Transverse colon (tissue), 4 donors: ENCODE measurements around the gene SART1. TPM values are rescaled to one million over a fixed set of nuclear protein-coding genes. Genes with fewer than 3 reads are reported as not detected.

ENCODE experiments used
- DNase-seq: peaks from one replicate; pipeline ENCODE4 v3.0.0-alpha.2; 2019
- H3K27ac ChIP-seq, 4 donors: fragments of 200-600 bp; sonication (generic); 2 replicates each; pipeline ENCODE4 v1.5.1; 2016 to 2018; ENCODE audit warnings: inconsistent platforms in 4 of 4
- H3K27me3 ChIP-seq: fragments of 200-600 bp; sonication (generic); 2 replicates; pipeline ENCODE4 v1.5.1; 2017; ENCODE audit warnings: inconsistent platforms
- H3K36me3 ChIP-seq, 4 donors: fragments of 200-600 bp; sonication (generic); 2 replicates each; pipeline ENCODE4 v1.5.1; 2017 to 2019; ENCODE audit warnings: inconsistent platforms in 4 of 4
- H3K4me1 ChIP-seq, 4 donors: fragments of 200-600 bp; sonication (generic); 2 replicates each; pipeline ENCODE4 v1.5.1; 2017 to 2020; ENCODE audit warnings: inconsistent platforms in 4 of 4
- H3K4me3 ChIP-seq, 4 donors: fragments of 200-600 bp; sonication (generic); 1 replicate in 1 of 4; 2 replicates in 3 of 4; pipeline versions ENCODE4 v1.5.1 to v1.6.1; 2017 to 2019; ENCODE audit warnings: inconsistent platforms in 4 of 4
- H3K9me3 ChIP-seq, 2 donors: fragments of 200-600 bp; sonication (generic); 2 replicates each; pipeline ENCODE4 v1.5.1; 2017 to 2019; ENCODE audit warnings: inconsistent platforms in 2 of 2
- EP300 ChIP-seq: sonication (generic); formaldehyde crosslinking; IDR thresholded peaks from one replicate; pipeline ENCODE4 v1.6.1; 2017; ENCODE audit warnings: antibody characterized with exemption, low read depth
- POLR2A ChIP-seq: fragments of 450-650 bp; IDR thresholded peaks from one replicate; pipeline ENCODE4 v1.6.1; 2016; ENCODE audit warnings: antibody characterized with exemption, mild to moderate bottlenecking, moderate library complexity
- POLR2AphosphoS5 ChIP-seq, 3 donors: sonication (generic); formaldehyde crosslinking; IDR thresholded peaks; one replicate each; pipeline ENCODE4 v1.6.1; 2016; ENCODE audit warnings: antibody characterized with exemption in 3 of 3
- WGBS, 2 donors: methylation state at CpG; one replicate each; pipeline ENCODE4 v1.1.5; 2018; ENCODE audit warnings: low coverage in 1 of 2; 5-methylcytosine and 5-hydroxymethylcytosine counted together
- in situ Hi-C, 4 donors: fragments of 200-750 bp; cut with MboI; loops; one replicate each; pipeline versions ENCODE4 v1.15.0 to v1.15.1; 2017; ENCODE audit warnings: low sequenced_read_pairs in 3 of 4, low pct_ligation_motif_present in 1 of 4, low pct_unique_long_range_greater_than_20kb in 1 of 4
- intact Hi-C: fragments of 100-400 bp; cut with DNase I; formaldehyde crosslinking; loops from one replicate; pipeline ENCODE4 v1.15.1; 2023; ENCODE audit warnings: low total_unique reads
- total RNA-seq, 4 donors: library from RNA; depleted of rRNA; stranded (reverse); fragments of >200 nt; gene quantifications; one replicate each; pipeline ENCODE4 v1.1.0, GENCODE V29; 2016
- TF ChIP-seq, protein P1 (sequence below), 5 experiments: fragments of 200-600 bp in 3 of 5; fragments of 450-650 bp in 2 of 5; sonication (generic) in 3 of 5; IDR thresholded peaks; 1 replicate in 2 of 5; 2 replicates in 3 of 5; pipeline ENCODE4 v1.5.1; 2016 to 2017; ENCODE audit warnings: antibody characterized with exemption in 5 of 5, inconsistent platforms in 3 of 5, mild to moderate bottlenecking in 2 of 5, moderate library complexity in 1 of 5

SART1 gene
- total RNA-seq, 4 donors from 2014 or later = 31.8 to 76.3 (median 34.3) TPM

DNA sequence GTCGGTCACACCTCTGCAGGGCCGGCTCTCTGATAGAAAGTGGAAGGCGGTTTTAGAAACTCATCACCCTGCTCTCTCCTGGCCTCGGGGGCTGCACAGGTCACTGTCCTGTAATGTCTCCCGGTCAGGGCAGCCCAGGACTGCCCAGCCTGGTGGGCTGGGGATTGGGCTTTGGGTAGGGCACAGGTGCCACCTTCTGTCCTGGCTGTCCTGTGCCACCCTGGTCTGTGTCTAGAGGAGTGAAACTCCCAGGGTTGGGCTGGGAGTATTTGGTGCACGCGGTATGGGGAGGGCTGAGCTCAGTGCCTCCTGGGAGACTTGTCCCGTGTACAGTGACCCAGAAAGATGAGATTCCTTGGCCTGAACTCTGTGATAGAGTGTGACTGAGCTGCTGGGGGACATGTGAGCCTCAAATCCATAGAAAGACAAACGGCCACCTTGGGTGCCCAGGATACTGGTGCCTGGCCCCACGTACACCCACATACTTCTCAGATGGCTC is 17.8 kb downstream of the SART1 start:
- Histone ChIP-seq H3K27me3 (no peaks in the 10 kb centered on the region), H3K4me3 (no peak overlapping the region), H3K36me3 (peaks cover 0 to 16% (median 7%) of the 10 kb centered on the region in 4 donors), H3K4me1 (no peaks in the 10 kb centered on the region), H3K9me3 (no peaks in the 10 kb centered on the region), H3K27ac (no peak overlapping the region)
- no peak for DNase-seq
- in situ Hi-C loops = loop anchor here (25.0 kb wide), 3 partner anchors 92 to 292 kb away; partner anchors contain the start of genes CCDC85B (in 2 of the 4), CTSW (in 2 of the 4), FIBP (in 2 of the 4) and KAT5 (in 2 of the 4)
- intact Hi-C loops = no loop called here
- TF ChIP-seq EP300 (no peak), POLR2A (no peak), POLR2AphosphoS5 (IDR thresholded peaks at IDR 0.05) (no peak)
- TF ChIP-seq, protein P1, sequence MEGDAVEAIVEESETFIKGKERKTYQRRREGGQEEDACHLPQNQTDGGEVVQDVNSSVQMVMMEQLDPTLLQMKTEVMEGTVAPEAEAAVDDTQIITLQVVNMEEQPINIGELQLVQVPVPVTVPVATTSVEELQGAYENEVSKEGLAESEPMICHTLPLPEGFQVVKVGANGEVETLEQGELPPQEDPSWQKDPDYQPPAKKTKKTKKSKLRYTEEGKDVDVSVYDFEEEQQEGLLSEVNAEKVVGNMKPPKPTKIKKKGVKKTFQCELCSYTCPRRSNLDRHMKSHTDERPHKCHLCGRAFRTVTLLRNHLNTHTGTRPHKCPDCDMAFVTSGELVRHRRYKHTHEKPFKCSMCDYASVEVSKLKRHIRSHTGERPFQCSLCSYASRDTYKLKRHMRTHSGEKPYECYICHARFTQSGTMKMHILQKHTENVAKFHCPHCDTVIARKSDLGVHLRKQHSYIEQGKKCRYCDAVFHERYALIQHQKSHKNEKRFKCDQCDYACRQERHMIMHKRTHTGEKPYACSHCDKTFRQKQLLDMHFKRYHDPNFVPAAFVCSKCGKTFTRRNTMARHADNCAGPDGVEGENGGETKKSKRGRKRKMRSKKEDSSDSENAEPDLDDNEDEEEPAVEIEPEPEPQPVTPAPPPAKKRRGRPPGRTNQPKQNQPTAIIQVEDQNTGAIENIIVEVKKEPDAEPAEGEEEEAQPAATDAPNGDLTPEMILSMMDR (IDR thresholded peaks at IDR 0.05) = no peak
- WGBS, 2 donors = 93% methylated on average over 10 of the region's 10 CpGs; no CpG with 5 or more reads in 1 of the 2 donors

DNA sequence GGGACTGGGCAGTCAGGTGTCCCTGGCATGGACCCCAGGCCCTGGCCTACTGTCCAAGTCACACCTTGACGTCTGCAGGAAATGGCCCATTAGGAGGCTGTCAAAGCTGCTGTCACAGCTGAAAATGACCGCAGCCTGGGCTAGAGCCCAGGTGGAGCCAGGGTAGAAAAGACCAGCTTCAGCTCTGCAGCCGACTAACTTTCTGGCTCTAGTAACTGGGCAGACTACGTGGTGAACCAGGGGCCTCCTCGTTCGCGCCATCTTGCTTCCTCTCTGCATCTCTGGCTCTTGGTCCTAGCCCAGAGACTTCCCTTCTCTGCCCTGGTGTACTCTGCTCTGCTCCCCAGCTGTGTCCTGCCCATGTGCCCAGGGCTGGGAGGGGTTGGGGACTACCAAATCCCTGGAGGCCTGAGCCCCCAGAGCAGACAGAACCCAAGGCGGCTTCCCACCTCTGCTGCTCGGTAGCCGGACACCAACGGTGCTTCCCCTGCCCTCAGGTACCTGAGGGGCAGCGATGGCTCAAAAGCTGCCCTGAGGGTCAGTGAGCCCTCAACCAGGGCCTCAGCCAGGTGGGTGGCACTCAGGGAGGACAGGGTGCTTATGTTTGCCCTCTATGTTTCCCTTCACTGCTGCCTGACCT is 19.7 kb downstream of the SART1 start:
- Histone ChIP-seq H3K4me3 (no peak overlapping the region), H3K9me3 (no peaks in the 10 kb centered on the region), H3K36me3 (peaks cover 0 to 16% (median 7%) of the 10 kb centered on the region in 4 donors), H3K27ac (no peak overlapping the region), H3K27me3 (no peaks in the 10 kb centered on the region), H3K4me1 (no peaks in the 10 kb centered on the region)
- no peak for DNase-seq
- no peak for TF ChIP-seq EP300
- TF ChIP-seq, protein P1 (IDR thresholded peaks at IDR 0.05) = no peak
- no peak for TF ChIP-seq POLR2A
- TF ChIP-seq POLR2AphosphoS5 (IDR thresholded peaks at IDR 0.05) = no peak
- in situ Hi-C loops = loop anchor here (10.0 to 25.0 kb wide), 4 partner anchors 94 to 294 kb away; partner anchors contain the start of genes FIBP (in 3 of the 4), CCDC85B (in 2 of the 4), CTSW (in 2 of the 4) and KAT5 (in 2 of the 4)
- intact Hi-C loops = loop anchor here (5.0 to 10.0 kb wide), 2 partner anchors 276 to 1789 kb away; no protein-coding TSS in a partner anchor
- WGBS, 2 donors = 0 to 83% methylated on average over 1 to 7 of the region's 12 CpGs

DNA sequence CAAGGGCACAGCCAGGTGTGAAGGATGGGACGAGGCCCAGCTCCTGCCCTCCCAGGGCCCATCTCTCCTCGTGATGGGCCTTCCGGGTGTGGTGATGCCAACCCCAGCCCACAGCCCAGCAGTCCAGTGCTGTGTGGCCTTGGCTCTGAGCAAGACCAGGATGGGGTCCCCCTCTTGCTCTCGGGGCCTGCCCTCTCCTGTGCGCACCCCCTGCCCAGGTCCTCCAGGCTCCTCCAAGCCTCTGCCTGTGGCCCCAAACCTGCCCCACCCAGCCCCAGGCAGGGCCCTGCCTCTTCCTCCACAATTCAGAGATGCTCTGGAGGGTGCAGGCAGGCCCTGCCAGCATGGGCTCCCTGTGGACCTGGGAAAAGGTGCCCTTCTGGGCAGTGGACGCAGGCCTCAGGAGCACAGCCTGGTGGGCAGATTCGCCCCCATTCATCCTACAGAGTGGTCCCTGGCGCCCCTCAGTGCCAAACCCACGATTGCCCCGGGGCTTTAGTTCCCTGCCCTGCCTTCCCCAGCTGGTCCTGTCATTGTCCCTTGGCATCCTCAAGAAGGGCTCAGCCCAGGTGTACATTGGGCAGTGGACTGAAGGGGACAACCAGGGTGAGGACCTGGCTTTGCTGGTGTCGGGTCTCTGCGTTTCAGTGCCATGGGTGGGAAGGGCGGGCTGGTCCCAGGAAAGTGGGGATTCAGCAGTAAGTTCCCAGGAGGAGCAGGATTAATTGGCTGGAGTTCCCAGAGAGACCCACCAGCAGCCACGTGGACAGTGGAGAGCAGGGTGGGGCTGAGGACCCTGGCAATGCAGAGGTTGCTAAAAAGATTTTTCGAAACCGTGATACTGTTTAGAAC is 20.7 kb downstream of the SART1 start:
- in situ Hi-C loops = loop anchor here (10.0 to 25.0 kb wide), 4 partner anchors 95 to 295 kb away; partner anchors contain the start of genes FIBP (in 3 of the 4), CCDC85B (in 2 of the 4), CTSW (in 2 of the 4) and KAT5 (in 2 of the 4)

More for the DNA sequence above, 20.7 kb downstream of the SART1 start:
- Histone ChIP-seq H3K27me3 (no peaks in the 10 kb centered on the region), H3K4me3 (no peak overlapping the region), H3K36me3 (peaks cover 0 to 16% (median 7%) of the 10 kb centered on the region in 4 donors), H3K27ac (no peak overlapping the region), H3K9me3 (no peaks in the 10 kb centered on the region), H3K4me1 (no peaks in the 10 kb centered on the region)
- no peak for TF ChIP-seq EP300
- TF ChIP-seq POLR2A = no peak
- TF ChIP-seq, protein P1 (IDR thresholded peaks at IDR 0.05) = no peak
- no peak for TF ChIP-seq POLR2AphosphoS5 (IDR thresholded peaks at IDR 0.05)
- 73 to 75% methylated on average over 2 to 12 of the region's 16 CpGs for WGBS, 2 donors
- intact Hi-C loops = loop anchor here (5.0 to 10.0 kb wide), 2 partner anchors 277 to 1790 kb away; no protein-coding TSS in a partner anchor
- DNase-seq = no peak
